Measurements from ENCODE around the gene PRMT9. TPM values are rescaled to one million over a fixed set of nuclear protein-coding genes. Genes with fewer than 3 reads are reported as not detected.

Gene PRMT9
- total and polyA plus RNA-seq, 2 of the 4 experiments (the other 2 are of a cell fraction), result 5.0 to 14.2 TPM

DNA sequence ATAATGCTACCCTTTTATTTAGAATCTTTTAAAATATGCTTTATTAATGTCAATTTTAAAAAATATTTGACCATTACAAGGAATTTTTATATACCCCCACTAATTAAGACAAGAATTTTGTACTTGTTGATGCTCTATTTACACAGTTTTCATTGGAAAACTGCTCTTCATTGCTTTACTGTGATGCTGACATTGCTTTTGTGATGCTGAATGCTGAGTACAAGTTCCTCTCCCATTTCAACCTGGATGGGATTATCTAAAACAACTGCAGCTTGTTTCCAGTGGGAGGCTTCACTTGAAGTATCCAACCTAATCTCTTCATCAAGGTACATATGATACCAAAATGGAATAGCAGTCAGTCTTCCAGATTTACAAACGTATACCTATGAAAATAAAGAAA is 45.6 kb downstream of the PRMT9 start:
- DNase-seq (no peak), ATAC-seq (ENCODE audit: low read depth) (no peak)
- no peak overlapping the region for H2AK9ac ChIP-seq (replicated peaks; ENCODE audit: low read depth, low read length, poor library complexity)
- ChIA-PET CTCF (no interaction called here), POLR2A (ENCODE audit: unreplicated experiment) (no interaction called here)
- no peak overlapping the region for H3K14ac ChIP-seq (replicated peaks; ENCODE audit: low read depth, low read length)
- no peak overlapping the region for H4K5ac ChIP-seq (ENCODE audit: low read depth, low read length)
- intact Hi-C loops (cut with micrococcal nuclease), result no loop called here
- no peak overlapping the region for H3K9ac ChIP-seq (ENCODE audit: low read depth, low read length)
- no peak overlapping the region for H3K4me3 ChIP-seq (ENCODE audit: insufficient read depth, low read depth, low read length)
- no peak overlapping the region for H2BK20ac ChIP-seq (ENCODE audit: low read depth, low read length)
- no peak overlapping the region for H3K18ac ChIP-seq (ENCODE audit: low read depth, low read length)
- no peak overlapping the region for H3K56ac ChIP-seq (ENCODE audit: extremely low read depth, insufficient read depth, low read length)
- no peak overlapping the region for H4K91ac ChIP-seq (ENCODE audit: insufficient read depth, low read depth, low read length)
- peaks cover 0 to 8% of the 10 kb centered on the region in 2 experiments; a peak in 1 of 4 replicates for H3K79me1 ChIP-seq (ENCODE audit: low read depth in 1 of 2, low read length in 2 of 2)
- in situ Hi-C loops (cut with MboI; ENCODE audit: low sequenced_read_pairs), result no loop called here
- H2AFZ ChIP-seq (replicated peaks; ENCODE audit: low read length, poor library complexity), result no peak overlapping the region
- no peaks in the 10 kb centered on the region; the same call in 1 of the 2 replicates for H3K9me3 ChIP-seq (ENCODE audit: control insufficient read depth, insufficient read depth, low read length)
- H2AK5ac ChIP-seq (ENCODE audit: low read depth, low read length), result no peak overlapping the region
- TF ChIP-seq CEBPB (IDR thresholded peaks at IDR 0.05; ENCODE audit: low read depth, low read length) (no peak), CHD1 (IDR thresholded peaks at IDR 0.05; ENCODE audit: low read depth, low read length) (no peak), RFX5 (IDR thresholded peaks at IDR 0.05; ENCODE audit: low read depth, low read length) (no peak), POLR2A (IDR thresholded peaks at IDR 0.05; ENCODE audit: low read depth, low read length) (no peak), BHLHE40 (IDR thresholded peaks at IDR 0.05; ENCODE audit: low read depth, low read length) (no peak)
- TF ChIP-seq, protein P1, sequence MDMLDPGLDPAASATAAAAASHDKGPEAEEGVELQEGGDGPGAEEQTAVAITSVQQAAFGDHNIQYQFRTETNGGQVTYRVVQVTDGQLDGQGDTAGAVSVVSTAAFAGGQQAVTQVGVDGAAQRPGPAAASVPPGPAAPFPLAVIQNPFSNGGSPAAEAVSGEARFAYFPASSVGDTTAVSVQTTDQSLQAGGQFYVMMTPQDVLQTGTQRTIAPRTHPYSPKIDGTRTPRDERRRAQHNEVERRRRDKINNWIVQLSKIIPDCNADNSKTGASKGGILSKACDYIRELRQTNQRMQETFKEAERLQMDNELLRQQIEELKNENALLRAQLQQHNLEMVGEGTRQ (IDR thresholded peaks at IDR 0.05; ENCODE audit: low read depth, low read length), result no peak
- no peak overlapping the region for H3K4me2 ChIP-seq (ENCODE audit: low read depth, low read length)
- no peak overlapping the region for H3K4ac ChIP-seq (ENCODE audit: low read depth, low read length)
- no TSS peak for BruUV-seq (replicated peaks)
- no peaks in the 10 kb centered on the region for H3K27me3 ChIP-seq (ENCODE audit: control insufficient read depth, insufficient read depth, low read length)
- no peak overlapping the region for H2BK15ac ChIP-seq (ENCODE audit: low read depth, low read length)
- H3K27ac ChIP-seq (ENCODE audit: insufficient read depth, low read length), result no peak overlapping the region
- no peak overlapping the region for H2BK5ac ChIP-seq (ENCODE audit: low read depth, low read length, poor library complexity, severe bottlenecking)
- peaks cover 12% of the 10 kb centered on the region for H3K36me3 ChIP-seq (ENCODE audit: control insufficient read depth, insufficient read depth, low read length)
- no CpG with 5 or more reads among the region's 1 CpG for WGBS, 2 experiments (ENCODE audit: extremely low coverage in 2 of 2, insufficient read length in 1 of 2)
- H3K23ac ChIP-seq (ENCODE audit: low read depth, low read length), result no peak overlapping the region
- H4K8ac ChIP-seq (ENCODE audit: low read depth in 2 of 2, low read length in 2 of 2), result no peak overlapping the region
- dilution Hi-C loops (cut with HindIII; ENCODE audit: low sequenced_read_pairs, unreplicated experiment), result no loop called here
- 0 out of 2 replicates have a peak, but pooled peaks cover under 1% of the 10 kb centered on the region for H3K9me1 ChIP-seq (ENCODE audit: insufficient read depth, low read length)
- H4K20me1 ChIP-seq (ENCODE audit: insufficient read depth, low read length), result no peaks in the 10 kb centered on the region
- no peaks in the 10 kb centered on the region for H3K4me1 ChIP-seq (ENCODE audit: control insufficient read depth, insufficient read depth, low read length)
- no peak overlapping the region for H2BK120ac ChIP-seq (ENCODE audit: low read depth, low read length)

Measured in IMR-90 (cell line).